NCI-H2081 (cell line): ENCODE results near the gene SRSF1.
"Not testable (repeated sequence)": the region's sequence is repeated elsewhere in the genome, so short reads cannot be mapped to it uniquely, and the experiment has no call there.

Experiments used
- DNase-seq, 2 experiments: peaks; one replicate each; lab custom pipeline; 2025; lab: John Stamatoyannopoulos, UW

The SRSF1 gene, protein sequence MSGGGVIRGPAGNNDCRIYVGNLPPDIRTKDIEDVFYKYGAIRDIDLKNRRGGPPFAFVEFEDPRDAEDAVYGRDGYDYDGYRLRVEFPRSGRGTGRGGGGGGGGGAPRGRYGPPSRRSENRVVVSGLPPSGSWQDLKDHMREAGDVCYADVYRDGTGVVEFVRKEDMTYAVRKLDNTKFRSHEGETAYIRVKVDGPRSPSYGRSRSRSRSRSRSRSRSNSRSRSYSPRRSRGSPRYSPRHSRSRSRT

DNA sequence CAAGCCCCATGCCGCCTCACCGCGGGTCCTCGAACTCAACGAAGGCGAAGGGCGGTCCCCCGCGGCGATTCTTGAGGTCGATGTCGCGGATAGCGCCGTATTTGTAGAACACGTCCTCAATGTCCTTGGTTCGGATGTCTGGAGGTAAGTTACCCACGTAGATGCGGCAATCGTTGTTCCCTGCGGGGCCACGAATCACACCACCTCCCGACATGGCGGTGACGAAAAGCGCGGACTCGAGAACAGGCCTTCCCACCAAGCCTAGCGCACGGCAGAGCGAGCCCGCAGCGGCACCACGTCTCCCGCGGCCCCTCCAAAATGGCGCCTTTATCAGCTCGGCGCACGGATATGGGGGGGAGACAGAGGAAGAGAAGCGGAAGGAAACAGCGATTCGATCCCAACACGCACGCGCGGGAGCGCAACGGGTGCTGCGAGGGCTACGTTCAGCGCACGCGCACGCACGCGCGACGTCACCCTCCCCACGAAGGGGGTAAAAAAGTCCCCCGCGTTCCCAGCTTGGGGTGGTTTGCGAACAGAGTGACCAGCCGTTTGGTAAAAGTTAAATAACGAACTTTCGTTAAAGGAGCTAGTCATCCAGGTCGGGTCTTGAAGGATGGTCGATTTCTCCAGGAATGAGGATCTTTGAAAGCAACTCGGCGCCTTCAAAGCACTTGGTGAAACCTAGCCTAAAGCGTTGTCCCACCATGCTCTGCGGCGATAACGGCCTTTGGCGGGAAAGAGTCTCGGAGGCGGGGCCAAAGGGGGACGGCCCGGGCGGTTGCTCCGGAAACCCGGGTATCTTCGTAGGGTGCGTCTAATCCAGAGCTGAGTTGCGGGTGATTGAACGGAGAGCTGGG lies at the start of gene SRSF1:
Gene SRSF1, minus strand, starts transcription at position 323 of the 857 bp plus-strand sequence. Its CDS starts 109 bp downstream, at position 214.
- DNase-seq = peak; percentile 99 to 100

DNA sequence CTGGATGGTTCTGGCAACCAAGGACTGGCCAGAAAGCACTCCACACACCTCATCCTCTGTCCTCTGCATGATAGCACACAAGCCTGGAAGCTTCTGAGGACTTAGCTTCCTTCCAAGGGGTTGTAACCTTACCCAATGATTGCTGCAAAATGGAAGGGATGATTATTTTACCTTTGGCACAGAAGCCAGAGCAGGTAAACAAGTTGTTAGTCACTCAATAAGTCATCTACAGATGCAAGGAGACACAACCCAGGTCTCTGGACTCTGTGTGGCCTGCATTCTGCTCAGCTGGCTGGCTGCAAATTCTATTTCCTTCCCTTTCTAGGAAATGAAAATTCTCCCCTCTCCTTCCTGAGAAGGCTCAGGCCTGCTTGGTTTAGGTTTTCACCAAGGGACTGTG lies 49.4 kb upstream of the SRSF1 start:
- no peak for DNase-seq

DNA sequence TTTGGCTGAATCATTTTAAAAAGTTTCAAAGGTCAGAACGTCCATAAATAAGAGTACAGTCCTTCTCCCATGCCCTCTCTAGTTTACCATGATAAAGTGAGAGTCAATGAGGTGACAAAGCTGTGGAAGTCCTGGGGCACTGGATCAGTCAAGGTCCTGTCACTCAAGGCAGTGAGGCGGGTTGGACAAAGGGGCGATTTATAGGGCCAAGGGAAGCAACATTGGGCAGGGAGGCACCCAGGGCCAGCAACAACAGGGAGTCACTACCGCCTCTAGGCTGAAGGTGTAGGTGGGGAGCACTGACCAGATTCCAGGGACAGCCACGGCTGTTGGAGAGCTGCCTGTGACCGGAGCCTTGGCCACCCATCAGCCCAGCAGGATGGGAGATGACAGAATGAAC lies 47.6 kb upstream of the SRSF1 start:
- no peak for DNase-seq

DNA sequence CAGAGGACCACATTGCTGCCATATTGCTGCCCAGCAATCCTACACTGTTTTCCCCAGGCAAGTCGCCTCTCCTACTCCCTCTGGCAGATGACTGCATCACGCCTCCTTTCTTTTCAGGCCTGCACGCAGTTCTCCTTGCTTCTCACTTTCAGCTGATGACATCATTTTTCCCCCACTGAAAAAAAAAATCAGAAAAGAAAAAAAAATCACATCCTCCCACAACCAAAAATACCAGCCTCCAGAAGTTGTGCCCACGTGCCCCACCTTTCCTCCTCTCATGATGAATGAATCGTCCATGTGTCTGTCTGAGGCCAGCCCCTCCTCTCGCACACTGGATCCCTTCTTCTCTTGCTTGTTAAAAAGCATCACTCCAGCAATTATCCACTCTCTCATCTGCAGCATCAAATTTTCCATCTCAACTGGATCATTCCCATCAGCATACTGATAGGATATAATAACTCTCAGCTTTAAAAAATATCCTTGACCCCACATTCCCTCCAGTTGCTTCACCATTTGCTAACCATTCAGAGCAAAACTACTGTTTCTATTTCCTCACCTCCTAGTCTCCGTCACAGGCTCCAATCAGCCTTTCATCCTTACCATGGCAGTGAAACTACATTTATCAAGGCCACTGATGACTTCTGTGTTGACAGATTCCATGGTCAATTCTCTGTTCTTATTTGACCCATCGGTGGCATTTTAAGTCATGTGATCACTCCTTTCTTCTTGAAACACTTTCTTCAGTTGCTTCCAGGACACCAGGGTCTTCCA lies 46.1 kb upstream of the SRSF1 start:
- DNase-seq = no peak

DNA sequence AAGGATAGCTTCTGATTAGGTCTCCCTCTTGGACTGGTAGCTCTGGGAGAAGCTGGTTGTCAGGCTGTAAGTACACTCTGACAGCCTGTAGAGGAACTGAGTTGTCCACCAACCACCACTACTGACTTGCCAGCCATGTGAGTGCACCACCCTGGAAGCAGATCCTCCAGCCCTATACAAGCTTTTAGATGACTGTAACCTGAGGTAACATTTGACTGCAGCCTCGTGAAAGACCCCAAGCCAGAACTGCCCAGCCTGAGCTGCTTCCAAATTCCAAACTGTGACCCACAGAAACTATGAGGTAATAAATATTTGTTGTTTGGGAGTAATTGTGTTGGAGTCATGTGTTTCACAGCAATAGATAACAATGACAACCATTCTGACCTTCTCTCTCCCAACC lies 45.4 kb upstream of the SRSF1 start:
- no peak for DNase-seq

DNA sequence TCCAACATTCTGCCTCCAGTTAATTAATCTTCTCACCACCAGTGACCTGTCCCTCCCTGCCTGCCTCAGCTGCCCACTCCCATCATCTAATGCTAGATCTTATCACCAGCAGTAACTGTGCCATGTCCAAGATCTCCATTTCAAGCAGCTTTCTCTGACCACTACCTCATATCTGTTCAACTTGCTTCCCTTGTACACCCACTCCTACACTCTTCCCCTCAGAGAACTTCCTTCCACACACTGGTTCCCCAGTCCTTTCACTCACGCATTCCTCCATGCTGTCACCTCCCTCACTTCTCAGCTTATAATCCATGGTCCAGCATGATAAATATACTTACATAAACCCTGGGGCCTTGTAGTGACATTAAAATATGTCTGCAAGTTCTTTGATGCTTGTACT lies 44.4 kb upstream of the SRSF1 start:
- DNase-seq = no peak

DNA sequence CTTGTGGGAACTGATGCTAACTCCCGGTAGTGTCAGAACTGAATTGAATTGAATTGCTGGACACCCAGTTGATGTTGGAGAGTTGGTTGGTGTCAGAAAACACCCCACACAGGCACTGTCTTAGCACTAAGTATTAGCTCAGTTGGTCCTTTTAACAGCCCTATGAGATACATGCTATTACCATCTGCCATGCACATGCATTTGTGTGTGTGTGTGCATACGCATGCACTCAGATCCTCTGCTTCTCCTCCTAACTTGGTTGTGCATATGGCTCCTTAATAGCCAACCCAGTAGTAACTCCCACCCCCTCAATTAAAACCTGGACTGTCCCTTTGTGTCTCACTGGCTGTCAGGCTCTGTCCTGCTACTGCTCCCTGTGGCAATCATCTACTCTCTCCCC lies 43.9 kb upstream of the SRSF1 start:
- DNase-seq = no peak

DNA sequence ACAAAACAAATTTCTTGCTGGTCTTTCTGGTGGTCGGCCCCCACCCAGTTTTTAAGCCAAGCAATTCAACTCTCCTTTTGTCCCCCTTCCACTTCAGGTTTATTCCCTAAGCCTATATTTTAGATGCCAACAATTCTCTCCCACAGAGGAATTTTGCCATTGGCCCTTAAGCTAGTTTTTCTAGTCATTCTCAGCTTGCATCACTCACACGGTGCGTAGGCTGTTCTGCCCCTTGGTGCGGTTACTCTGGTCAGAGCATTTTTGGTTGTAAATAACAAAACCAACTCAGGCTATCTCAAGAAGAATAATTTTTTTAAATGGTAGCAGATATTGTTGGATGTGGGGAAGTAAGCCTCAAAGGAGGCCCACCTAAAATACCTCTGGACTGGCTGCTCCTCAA lies 42.5 kb upstream of the SRSF1 start:
- DNase-seq = no peak

DNA sequence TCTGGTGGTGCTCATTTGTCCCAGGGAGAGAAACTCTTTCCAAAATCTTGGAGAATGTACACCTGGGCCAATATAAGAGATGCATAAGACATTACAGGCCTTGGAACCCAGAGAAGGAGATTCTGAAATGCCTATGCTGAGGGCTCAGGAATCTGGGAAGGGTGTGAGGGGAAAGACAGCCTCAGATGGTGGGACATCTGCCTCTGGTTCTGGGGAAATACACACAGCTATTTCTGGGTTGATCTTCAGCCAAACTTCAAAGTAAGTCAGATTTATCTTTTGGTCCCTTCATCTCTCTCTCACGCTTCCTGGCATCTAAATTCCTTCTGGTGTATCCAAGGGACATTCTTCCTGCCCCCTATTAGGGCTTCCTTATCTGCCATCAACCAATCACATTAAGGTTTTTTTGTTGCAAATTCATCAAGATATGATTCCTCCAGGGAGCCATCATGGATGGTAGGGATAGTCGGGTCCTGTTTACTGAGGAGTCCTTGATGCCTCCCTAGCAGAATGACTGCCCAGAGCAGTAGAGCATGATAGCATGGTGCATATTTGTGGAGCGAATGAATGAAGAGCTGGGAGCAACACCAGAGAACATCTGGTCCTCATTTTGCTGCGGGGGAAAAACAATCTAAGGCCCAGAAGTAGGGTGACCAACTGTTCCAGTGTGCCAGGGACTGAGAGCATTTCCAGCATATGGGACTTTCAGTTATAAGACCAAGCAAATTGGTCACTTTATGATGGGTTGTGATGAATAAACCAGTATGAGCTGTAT lies 40.5 kb upstream of the SRSF1 start:
- no peak for DNase-seq

DNA sequence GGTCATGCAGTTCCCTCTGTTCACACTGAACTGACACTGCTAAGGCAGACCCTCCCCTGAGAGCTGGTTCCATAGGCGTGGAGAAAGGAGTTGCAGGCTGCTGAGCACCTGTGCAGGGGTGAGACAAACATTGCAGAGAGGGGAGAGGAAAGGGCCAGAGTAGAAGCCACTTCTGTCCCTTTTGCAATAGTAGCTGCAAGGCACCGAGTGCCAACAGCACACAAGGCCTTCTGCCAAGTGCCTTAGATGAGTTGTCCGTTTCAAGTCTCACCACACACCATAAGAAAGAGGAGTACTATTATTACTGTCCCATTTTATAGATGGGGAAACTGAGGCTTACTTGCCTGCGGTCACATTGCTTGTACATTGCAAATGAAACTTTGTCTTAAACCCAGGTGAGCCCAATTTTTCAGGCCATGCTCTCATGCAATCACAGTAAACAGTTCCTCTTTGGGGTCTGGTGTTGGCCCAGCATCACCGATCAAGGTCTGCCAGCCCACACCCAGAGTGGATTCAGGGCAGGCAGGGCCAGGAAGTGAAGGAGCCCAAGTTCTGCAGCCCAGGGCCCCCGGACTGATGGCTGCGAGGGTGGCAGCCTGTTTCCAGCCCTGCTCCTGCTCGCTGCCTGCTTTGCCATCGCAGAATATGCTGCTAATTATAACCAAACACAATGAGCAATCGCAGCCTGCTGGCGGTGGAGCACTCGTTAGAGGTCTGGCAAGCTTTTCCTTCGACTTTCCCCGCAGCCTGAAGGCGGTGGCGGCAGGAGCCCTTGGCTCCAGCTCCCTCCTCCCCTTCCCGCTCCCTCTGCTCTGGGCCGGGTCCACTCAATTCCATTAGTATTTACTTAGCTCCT lies 39.4 kb upstream of the SRSF1 start:
- peak in 1 of 2 experiments; percentile 23 for DNase-seq

DNA sequence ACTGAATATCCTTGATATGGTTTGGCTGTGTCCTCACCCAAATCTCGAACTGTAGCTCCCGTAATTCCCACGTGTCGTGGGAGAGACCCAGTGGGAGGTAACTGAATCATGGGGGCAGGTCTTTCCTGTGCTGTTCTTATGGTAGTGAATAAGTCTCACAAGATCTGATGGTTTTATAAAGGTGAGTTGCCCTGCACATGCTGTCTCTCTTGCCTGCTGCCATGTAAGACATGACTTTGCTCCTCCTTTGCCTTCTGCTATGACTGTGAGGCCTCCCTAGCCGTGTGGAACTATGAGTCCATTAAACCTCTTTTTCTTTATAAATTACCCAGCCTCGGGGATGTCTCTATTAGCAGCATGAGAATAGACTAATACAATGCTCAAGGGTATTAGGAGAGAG lies 37.2 kb upstream of the SRSF1 start:
- not testable (repeated sequence) for DNase-seq

DNA sequence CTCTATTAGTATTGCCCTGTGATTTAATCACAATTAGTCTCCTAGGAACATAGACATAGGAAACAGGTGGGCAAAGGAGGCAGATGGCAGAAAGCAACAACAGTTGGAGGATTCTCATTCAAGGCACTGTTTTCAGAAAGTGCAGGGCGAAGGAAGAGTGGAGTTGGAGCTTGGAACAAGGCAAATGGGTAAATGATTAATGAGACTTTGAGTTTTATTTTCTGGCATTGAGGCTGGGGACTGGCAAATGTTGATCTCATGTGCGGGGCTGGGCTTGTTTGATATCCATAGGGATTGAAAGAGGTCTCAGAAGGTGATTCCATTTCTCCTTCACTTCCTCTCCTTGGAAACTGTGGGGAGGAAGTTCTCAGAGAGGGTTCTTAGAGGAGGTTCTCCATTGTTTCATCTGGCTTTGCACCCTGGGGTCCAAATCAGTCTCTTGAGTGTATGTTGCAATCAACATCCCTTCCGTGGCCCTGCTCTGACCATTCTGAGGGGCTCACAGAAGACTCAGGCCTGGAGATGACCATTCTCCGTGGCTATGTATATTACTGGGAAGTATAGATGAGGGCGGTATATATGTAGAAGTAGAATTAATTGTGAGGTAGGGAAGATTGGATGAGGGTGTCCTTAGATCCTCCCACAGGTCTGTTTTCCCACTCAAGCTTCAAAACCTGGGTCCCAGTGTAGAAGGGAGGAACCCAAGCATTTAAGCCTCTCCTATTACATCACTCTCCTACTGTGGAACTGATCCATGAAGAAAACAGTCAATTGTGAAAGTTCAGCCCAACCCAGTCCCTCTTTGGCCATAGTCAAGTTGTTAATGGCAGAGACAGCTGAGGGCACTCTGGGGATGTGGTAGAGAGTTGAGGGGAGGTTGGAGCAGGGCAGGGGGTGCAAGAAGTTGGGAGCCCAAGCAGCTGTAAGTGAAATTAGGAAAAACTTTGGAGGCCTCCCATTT lies 36.5 kb upstream of the SRSF1 start:
- no peak for DNase-seq

DNA sequence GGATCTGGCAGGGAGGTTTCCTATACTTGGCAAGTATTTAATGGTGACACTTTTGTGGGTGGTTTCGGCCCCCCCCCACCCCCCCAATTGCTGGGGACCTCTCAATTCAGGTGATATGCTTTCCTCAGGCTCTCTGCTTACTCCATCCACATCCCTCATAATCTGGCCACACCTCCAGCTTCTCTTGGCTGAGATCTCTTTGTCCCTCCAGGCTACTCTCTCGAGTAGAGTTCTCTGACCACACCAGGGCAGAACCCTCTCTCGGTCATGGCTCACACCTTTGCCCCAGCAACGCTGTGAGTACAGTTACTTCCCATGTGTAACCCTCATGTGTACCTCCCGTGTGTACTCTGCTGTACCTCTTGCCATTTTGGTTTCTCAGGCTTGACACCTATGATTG lies 34.1 kb upstream of the SRSF1 start:
- DNase-seq = no peak

DNA sequence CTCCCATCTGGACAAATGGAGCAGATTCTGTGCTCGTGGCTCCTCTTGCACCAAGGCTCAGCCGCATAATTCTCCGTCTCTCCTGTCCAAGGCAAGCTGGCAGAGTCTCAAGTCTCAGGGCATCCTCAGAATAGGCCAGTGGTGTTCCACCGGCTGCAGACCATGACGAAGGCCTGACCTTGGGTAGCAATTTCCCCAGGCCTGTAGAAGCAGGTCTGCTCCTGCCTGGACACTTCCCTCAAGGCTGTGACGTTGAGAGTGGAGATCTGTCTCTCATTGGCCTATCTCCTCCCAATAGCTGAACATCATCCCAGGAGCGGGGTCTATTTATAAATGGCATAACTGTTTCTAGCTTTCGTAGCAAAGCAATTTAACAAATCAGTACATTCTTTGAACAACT lies 33.3 kb upstream of the SRSF1 start:
- DNase-seq = no peak

DNA sequence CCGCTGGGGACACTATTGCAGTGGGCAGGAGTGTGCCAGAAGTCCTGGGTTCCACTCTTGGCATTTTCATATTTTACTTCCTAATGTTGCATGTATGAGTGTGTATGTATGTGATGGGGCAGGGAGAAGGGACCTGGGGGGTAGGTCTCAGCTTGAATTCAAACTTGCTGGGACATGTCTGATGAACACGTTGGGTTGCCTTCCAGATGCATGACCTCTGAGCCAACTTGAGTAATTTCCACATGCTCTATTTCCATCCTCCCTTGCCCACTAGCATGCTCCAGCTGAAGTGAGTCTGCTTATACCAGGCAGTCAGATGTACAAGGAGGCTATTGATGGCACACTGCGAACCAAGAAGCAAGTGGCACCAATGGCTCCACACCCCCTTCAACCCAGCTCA lies 32.9 kb upstream of the SRSF1 start:
- DNase-seq = no peak

DNA sequence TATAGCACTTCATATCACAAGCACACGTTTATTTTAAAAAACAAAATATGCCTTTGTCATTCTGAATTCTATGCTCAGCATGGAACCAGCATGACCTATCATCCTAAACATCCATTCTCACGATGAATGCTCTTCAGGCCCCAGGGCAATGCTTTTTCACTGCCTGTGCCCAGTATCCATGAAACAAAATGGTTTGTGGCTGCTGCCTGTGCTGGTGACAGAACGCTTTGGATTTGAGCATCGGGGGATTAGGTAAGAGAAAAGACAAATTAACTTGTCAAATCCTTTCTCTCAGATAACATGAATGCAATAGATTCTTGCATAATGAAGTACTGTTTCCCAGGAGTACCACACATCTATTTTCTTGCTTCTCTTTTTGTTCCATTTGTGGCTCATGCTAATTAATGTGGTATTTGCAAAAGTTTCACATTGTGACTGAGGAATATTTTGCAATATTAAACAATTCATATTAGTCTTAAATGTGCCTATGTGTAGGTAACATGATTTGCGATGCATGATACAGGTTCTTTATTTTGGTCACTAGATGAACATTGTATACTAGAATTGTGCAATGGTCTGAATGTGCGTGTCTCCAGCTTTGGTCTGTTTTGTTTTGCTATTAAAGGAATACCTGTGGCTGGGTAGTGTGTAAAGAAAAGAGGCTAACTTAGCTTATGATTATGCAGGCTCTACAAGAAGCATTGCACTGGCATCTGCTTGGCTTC lies 25.8 kb upstream of the SRSF1 start:
- DNase-seq = no peak

DNA sequence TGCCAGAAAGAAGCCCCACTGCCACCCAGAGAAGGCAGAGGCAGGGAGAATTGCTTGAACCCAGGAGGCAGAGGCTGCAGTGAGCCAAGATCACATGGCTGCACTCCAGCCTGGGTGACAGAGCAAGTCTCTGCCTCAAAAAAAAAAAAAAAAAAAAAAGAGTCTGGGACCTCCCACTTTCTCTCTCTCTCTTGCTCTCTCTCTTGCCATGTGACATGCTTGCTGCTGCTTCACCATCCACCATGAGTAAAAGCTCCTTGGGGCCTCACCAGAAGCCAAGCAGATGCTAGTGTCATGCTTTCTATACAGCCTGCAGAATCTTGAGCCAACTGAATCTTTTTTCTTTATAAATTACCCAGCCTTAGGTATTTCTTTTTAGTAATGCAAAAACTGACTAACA lies 21.5 kb upstream of the SRSF1 start:
- no peak for DNase-seq

DNA sequence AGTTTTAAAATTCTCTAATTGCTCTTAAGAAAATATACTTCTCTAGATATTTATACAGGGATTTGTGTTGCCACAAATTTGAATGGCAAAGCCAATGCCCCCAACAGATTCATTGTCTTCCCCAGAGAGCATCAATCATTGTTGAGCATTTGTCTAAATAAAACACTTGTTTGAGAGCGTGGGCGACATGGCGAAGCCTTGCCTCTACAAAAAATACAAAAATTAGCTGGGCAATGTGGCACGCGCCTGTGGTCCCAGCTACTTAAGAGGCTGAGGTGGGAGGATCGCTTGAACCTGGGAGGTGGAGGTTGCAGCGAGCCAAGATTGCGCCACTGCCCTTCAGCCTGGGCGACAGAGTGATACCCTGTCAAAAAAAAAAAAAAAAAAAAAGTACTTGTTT lies 13.4 kb upstream of the SRSF1 start:
- DNase-seq = peak; percentile 15 to 61

DNA sequence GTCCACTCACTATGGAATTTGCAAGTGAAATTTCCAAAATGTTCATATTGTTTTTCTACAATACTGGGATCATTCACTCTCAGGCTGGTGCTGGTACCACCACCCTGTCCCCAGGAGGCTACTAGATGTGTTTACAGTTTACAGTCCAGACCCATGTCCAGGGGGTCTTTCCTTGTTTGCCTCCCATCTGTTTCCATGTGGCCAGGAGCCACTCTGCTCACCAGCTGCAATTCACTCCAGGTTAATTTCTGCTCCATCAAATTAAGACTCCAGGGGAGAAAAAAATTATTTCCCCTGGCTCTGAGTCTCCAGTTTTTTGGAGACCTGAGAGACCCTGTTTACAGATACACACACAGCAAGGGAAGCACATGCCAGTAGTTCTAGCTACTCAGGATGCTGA lies 12.5 kb upstream of the SRSF1 start:
- DNase-seq = peak in 1 of 2 experiments; percentile 22
